Effector memory CD8-positive, alpha-beta T cell (primary cell): Measurements from ENCODE around the gene SOBP.
A peak's percentile ranks its signal among the peaks of the same experiment; 100 is the strongest.

Experiments used
- ATAC-seq: fragments of 150-1000 bp; cut with Tn5 transposase; replicated peaks from 2 replicates; pipeline ENCODE4 v1.10.0; 2021; ENCODE audit warnings: mild to moderate bottlenecking, moderate library complexity
- DNase-seq, 3 experiments: peaks; one replicate each; pipeline ENCODE4 v3.0.0; 2021
- H3K27ac Mint-ChIP-seq, 2 donors: one replicate each; pipeline ENCODE4 v1.8.0; 2022; ENCODE audit warnings: mild to moderate bottlenecking in 2 of 2, mixed read lengths in 2 of 2, moderate library complexity in 2 of 2
- H3K27me3 Mint-ChIP-seq, 2 donors: one replicate each; pipeline ENCODE4 v1.8.0; 2022; ENCODE audit warnings: mixed read lengths in 2 of 2
- H3K36me3 Mint-ChIP-seq: one replicate; pipeline ENCODE4 v1.8.0; 2022; ENCODE audit warnings: mild to moderate bottlenecking, moderate library complexity, mixed read lengths; ENCODE audit not compliant: insufficient read depth
- H3K4me1 Mint-ChIP-seq, 2 donors: one replicate each; pipeline ENCODE4 v1.8.0; 2022; ENCODE audit warnings: low read depth in 2 of 2, mixed read lengths in 2 of 2
- H3K4me3 Mint-ChIP-seq, 2 donors: one replicate each; pipeline ENCODE4 v1.8.0; 2022; ENCODE audit warnings: mild to moderate bottlenecking in 2 of 2, mixed read lengths in 2 of 2, moderate library complexity in 2 of 2
- H3K9me3 Mint-ChIP-seq, 2 donors: one replicate each; pipeline ENCODE4 v1.8.0; 2022; ENCODE audit warnings: mixed read lengths in 2 of 2

Gene SOBP

GRCh38 chr6:107630348-107630977, 140.5 kb downstream of the SOBP start:
- Mint-ChIP-seq H3K4me3 (no peak overlapping the region), H3K9me3 (no peaks in the 10 kb centered on the region), H3K27ac (no peak overlapping the region), H3K27me3 (peaks cover 31 to 52% of the 10 kb centered on the region in 2 donors), H3K36me3 (no peaks in the 10 kb centered on the region), H3K4me1 (peaks cover 0 to 3% of the 10 kb centered on the region in 2 donors)
- no peak for DNase-seq
- ATAC-seq: no peak

DNA sequence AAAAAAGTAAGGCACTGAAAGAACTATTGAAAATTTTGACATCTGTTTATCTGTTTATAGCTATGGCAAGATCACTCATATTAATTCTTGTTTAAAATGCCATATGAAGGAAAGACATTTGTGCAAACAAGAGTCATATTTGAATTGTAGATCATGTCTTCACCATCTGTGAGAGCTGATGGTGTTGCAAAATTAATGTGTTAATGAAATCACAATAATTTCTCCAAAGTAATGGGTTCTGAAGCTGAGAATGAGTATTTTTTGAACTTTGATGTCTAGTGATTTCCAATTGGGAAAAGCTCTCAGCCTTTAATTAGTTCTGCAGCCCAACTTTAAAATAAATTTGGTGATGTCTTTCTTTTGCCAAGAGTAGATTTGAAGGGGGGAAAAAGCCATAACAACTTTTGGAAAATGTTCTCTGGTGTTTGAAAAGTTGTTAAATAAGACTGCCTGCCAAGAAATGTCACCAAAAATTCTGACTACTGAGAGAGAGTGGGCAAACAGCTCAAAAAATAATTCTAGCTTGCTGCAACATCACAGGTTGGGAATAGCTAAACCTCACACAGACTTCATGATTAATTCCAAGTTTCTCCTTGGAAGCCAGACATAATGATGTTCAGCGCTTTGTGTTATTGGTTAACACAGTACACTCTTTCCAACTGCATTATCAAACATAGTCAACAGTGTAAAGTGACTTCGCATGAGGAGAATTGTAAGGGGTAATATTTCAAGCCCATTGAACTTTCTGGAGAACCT, 142.6 kb downstream of the SOBP start:
- Mint-ChIP-seq H3K4me3 (peak overlapping the region in 1 of 2 donors; percentile 11), H3K36me3 (no peaks in the 10 kb centered on the region), H3K4me1 (peaks cover 0 to 7% of the 10 kb centered on the region in 2 donors), H3K9me3 (no peaks in the 10 kb centered on the region), H3K27me3 (peaks cover 48 to 73% of the 10 kb centered on the region in 2 donors), H3K27ac (no peak overlapping the region)
- ATAC-seq (no peak), DNase-seq (no peak)

DNA sequence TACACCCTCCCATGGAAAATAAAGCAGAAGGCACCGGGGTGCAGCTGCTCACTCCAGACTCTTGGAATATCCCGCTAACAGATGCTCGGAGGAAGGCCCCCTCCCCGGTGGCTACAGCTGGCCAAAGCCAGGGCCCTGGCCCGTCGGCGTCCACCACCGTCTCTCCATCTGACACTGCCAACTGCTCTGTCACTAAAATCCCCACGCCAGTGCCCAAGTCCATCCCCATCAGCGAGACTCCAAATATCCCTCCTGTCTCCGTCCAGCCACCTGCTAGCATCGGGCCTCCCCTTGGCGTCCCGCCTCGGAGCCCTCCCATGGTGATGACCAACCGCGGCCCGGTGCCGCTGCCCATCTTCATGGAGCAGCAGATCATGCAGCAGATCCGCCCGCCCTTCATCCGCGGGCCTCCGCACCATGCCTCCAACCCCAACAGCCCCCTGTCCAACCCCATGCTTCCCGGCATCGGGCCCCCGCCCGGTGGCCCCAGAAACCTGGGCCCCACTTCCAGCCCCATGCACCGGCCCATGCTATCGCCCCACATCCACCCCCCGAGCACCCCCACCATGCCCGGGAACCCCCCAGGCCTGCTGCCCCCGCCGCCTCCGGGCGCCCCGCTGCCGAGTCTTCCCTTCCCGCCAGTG, 143.9 kb downstream of the SOBP start:
- ATAC-seq (no peak), DNase-seq (no peak)
- H3K9me3 Mint-ChIP-seq: no peaks in the 10 kb centered on the region
- H3K4me1 Mint-ChIP-seq: peaks cover 0 to 7% of the 10 kb centered on the region in 2 donors
- no peak overlapping the region for H3K27ac Mint-ChIP-seq
- H3K4me3 Mint-ChIP-seq: peak overlapping the region; percentile 55 to 57
- H3K27me3 Mint-ChIP-seq: peaks cover 50 to 70% of the 10 kb centered on the region in 2 donors
- no peaks in the 10 kb centered on the region for H3K36me3 Mint-ChIP-seq

DNA sequence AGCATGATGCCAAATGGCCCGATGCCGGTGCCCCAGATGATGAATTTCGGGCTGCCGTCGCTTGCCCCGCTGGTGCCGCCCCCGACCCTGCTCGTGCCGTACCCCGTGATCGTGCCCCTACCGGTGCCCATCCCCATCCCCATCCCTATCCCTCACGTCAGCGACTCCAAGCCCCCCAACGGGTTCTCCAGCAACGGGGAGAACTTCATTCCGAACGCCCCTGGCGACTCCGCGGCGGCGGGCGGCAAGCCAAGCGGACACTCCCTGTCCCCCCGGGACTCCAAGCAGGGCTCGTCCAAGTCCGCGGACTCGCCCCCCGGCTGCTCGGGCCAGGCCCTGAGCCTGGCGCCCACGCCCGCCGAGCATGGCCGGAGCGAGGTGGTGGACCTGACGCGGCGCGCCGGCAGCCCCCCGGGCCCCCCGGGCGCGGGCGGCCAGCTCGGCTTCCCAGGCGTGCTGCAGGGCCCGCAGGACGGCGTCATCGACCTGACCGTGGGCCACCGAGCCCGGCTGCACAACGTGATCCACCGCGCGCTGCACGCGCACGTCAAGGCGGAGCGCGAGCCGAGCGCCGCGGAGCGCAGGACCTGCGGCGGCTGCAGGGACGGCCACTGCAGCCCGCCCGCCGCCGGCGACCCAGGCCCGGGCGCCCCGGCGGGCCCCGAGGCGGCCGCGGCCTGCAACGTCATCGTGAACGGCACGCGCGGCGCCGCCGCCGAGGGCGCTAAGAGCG, 144.6 kb downstream of the SOBP start:
- Mint-ChIP-seq H3K4me3 (peak overlapping the region; percentile 55 to 57), H3K27ac (no peak overlapping the region), H3K27me3 (peaks cover 53 to 66% of the 10 kb centered on the region in 2 donors), H3K36me3 (no peaks in the 10 kb centered on the region), H3K9me3 (no peaks in the 10 kb centered on the region), H3K4me1 (peaks cover 0 to 7% of the 10 kb centered on the region in 2 donors)
- peak; percentile 63 for ATAC-seq
- DNase-seq: no peak

DNA sequence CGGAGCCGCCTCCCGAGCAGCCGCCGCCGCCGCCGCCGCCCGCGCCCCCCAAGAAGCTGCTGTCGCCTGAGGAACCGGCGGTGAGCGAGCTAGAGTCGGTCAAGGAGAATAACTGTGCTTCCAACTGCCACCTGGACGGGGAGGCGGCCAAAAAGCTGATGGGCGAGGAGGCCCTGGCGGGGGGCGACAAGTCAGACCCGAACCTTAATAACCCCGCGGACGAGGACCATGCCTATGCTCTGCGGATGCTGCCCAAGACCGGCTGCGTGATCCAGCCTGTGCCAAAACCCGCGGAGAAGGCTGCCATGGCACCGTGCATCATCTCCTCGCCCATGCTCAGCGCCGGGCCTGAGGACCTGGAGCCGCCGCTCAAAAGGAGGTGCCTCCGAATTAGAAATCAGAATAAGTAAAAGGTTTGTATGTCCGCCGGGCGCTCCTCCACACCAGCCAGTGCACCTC, 145.2 kb downstream of the SOBP start:
- Mint-ChIP-seq H3K27ac (no peak overlapping the region), H3K27me3 (peaks cover 59 to 71% of the 10 kb centered on the region in 2 donors), H3K36me3 (no peaks in the 10 kb centered on the region), H3K9me3 (no peaks in the 10 kb centered on the region), H3K4me3 (peak overlapping the region; percentile 41 to 50), H3K4me1 (peaks cover 0 to 7% of the 10 kb centered on the region in 2 donors)
- DNase-seq (no peak), ATAC-seq (no peak)

DNA sequence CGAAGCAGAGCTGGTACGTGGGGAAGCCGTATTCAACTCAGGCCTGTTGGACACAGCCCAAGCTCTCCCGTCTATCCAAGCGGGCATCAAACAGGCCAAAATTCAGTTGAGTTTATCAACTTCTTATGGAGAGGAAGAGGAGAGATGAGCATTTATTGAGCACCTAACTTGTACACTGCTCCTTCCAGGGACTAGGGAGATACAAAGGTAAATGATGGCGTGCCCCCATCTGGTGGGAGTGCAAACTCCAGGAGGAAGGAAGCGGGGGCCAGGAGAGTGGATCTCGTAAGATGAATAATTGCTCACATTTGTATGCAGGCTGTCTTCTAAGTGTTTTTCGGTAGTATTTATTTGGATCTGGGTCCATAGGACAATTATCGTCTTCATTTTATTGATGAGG, 146.6 kb downstream of the SOBP start:
- H3K36me3 Mint-ChIP-seq: no peaks in the 10 kb centered on the region
- H3K27ac Mint-ChIP-seq: no peak overlapping the region
- ATAC-seq (no peak), DNase-seq (no peak)
- peaks cover 0 to 7% of the 10 kb centered on the region in 2 donors for H3K4me1 Mint-ChIP-seq
- H3K9me3 Mint-ChIP-seq: no peaks in the 10 kb centered on the region
- peaks cover 59 to 76% of the 10 kb centered on the region in 2 donors for H3K27me3 Mint-ChIP-seq
- H3K4me3 Mint-ChIP-seq: no peak overlapping the region

GRCh38 chr6:107637316-107638315, 147.7 kb downstream of the SOBP start:
- H3K36me3 Mint-ChIP-seq: no peaks in the 10 kb centered on the region
- H3K9me3 Mint-ChIP-seq: no peaks in the 10 kb centered on the region
- H3K27me3 Mint-ChIP-seq: peaks cover 54 to 76% of the 10 kb centered on the region in 2 donors
- no peak overlapping the region for H3K4me3 Mint-ChIP-seq
- ATAC-seq: no peak
- H3K4me1 Mint-ChIP-seq: peaks cover 0 to 7% of the 10 kb centered on the region in 2 donors
- no peak overlapping the region for H3K27ac Mint-ChIP-seq
- DNase-seq: no peak

GRCh38 chr6:107638493-107638892, 148.6 kb downstream of the SOBP start:
- Mint-ChIP-seq H3K9me3 (no peaks in the 10 kb centered on the region), H3K4me1 (peaks cover 0 to 7% of the 10 kb centered on the region in 2 donors), H3K27ac (no peak overlapping the region), H3K36me3 (no peaks in the 10 kb centered on the region), H3K27me3 (peaks cover 48 to 67% of the 10 kb centered on the region in 2 donors), H3K4me3 (no peak overlapping the region)
- ATAC-seq (no peak), DNase-seq (no peak)

DNA sequence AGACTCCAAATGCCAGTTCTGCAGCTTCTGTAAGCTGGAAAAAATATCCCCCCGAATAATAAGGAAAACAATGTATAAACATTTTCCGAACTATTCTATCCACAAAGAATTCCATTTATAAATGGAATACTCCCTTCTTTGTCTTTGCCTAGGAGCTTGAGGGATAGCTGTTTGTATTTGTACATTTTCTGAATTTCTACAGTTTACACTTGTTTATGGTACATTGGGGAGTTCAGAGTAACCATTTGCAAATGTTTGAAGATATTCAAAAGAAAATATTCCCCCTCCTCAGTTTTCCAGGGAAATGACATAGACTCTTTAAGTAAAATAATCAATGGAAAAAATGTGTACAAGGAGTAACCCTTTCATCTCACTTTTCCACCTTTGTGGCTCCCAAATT, 149.6 kb downstream of the SOBP start:
- Mint-ChIP-seq H3K27me3 (peaks cover 42 to 58% of the 10 kb centered on the region in 2 donors), H3K36me3 (no peaks in the 10 kb centered on the region), H3K9me3 (no peaks in the 10 kb centered on the region), H3K4me1 (peaks cover 0 to 4% of the 10 kb centered on the region in 2 donors), H3K4me3 (no peak overlapping the region), H3K27ac (no peak overlapping the region)
- DNase-seq (no peak), ATAC-seq (no peak)

GRCh38 chr6:107641071-107641470, 151.2 kb downstream of the SOBP start:
- H3K4me1 Mint-ChIP-seq: peaks cover 0 to 4% of the 10 kb centered on the region in 2 donors
- no peak for ATAC-seq
- no peaks in the 10 kb centered on the region for H3K36me3 Mint-ChIP-seq
- no peak overlapping the region for H3K4me3 Mint-ChIP-seq
- H3K27me3 Mint-ChIP-seq: peaks cover 33 to 47% of the 10 kb centered on the region in 2 donors
- no peaks in the 10 kb centered on the region for H3K9me3 Mint-ChIP-seq
- DNase-seq: no peak
- no peak overlapping the region for H3K27ac Mint-ChIP-seq

GRCh38 chr6:107641500-107641941, 151.6 kb downstream of the SOBP start:
- no peaks in the 10 kb centered on the region for H3K9me3 Mint-ChIP-seq
- no peak for DNase-seq
- no peak for ATAC-seq
- no peak overlapping the region for H3K4me3 Mint-ChIP-seq
- no peak overlapping the region for H3K27ac Mint-ChIP-seq
- peaks cover 0 to 2% of the 10 kb centered on the region in 2 donors for H3K4me1 Mint-ChIP-seq
- peaks cover 28 to 43% of the 10 kb centered on the region in 2 donors for H3K27me3 Mint-ChIP-seq
- no peaks in the 10 kb centered on the region for H3K36me3 Mint-ChIP-seq

- Mint-ChIP-seq H3K4me3 (no peak overlapping the region), H3K27ac (no peak overlapping the region), H3K4me1 (no peaks in the 10 kb centered on the region), H3K36me3 (no peaks in the 10 kb centered on the region), H3K9me3 (no peaks in the 10 kb centered on the region), H3K27me3 (peaks cover 25 to 35% of the 10 kb centered on the region in 2 donors)
- DNase-seq (no peak), ATAC-seq (no peak)
Observed at GRCh38 chr6:107642095-107642860, 152.4 kb downstream of the SOBP start.
